Measurements from ENCODE around the gene SPATS2.
A peak's percentile ranks its signal among the peaks of the same experiment; 100 is the strongest.

Gene SPATS2

DNA sequence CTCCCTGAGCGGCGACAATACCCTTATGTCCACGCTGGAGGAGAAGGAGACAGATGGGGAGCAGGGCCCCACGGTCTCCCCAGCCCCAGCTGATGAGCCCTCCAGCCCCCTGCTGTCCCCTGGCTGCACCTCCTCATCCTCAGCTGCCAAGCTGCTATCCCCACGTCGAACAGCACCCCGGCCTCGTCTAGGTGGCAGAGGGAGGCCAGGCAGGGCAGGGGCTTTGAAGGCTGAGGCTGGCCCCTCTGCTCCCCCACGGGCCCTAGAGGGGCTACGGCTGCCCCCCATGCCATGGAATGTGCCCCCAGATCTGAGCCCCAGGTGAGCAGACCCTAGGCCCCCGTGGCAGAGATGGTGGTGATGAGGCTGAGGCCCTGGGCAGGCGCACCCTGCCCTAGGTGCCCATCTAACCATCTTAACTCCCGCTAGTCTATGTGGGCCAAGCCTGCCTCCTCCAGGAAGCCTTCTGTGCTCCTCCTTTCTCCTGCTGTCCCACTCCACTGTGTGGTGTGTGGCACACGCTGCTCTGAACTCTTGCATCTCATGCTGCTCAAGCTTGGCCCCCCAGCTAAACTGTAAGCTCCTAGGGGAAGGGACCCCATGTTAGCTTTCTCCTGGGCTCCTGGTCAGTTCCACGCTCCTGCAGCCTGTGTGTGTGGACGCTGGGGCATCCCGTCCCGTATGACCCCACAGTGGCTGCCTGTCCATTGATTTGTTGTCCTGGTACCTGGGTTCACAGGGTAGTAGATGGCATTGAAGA is 188.5 kb downstream of the SPATS2 start:
- DNase-seq (ENCODE audit: low read depth in 3 of 3), result no peak

DNA sequence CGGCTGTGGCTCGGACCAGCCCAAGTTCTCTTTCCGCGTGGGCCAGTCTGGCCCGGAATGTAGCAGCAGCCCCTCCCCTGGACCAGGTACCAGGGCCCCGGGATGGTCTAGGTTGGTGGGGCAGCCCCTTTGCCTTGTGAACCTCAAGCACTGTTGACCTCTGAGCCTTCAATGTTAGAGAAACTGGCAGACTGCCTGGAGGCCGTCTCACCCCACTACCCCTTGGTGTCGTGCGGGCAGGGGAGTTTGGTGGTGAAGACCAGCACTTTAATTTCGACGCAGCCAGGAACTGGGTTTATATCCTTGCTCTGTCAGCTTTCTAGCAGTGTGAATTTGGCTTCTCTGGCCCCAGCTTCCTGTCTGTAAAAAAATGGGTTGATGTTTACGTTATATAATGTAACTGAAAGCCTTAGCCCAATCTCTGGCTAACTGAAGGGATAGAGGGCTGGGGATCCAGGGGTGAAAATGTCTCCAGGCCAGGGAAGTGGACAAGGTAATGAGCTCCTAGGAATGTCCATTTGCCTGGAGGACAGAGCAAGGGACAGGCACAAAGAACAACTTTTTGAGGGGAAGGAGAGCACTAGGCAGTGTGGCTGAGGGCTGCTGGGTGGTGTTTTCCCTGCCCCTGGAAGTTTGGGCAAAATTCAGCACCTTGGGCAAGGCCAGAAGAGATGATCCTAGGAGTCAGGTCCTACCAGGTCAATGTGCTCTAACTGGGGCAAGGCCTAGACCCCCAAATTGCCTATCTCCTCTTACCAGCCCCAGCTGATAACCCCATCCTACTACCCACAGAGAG is 189.3 kb downstream of the SPATS2 start:
- DNase-seq (ENCODE audit: low read depth in 3 of 3), result no peak

- no peak for DNase-seq (ENCODE audit: low read depth in 3 of 3)
Observed at GRCh38 chr12:49557187-49557916, 190.1 kb downstream of the SPATS2 start.

GRCh38 chr12:49557917-49558215 is 190.6 kb downstream of the SPATS2 start:
- DNase-seq (ENCODE audit: low read depth in 3 of 3), result no peak

GRCh38 chr12:49558526-49558925 is 191.3 kb downstream of the SPATS2 start:
- DNase-seq (ENCODE audit: low read depth in 3 of 3), result no peak

DNA sequence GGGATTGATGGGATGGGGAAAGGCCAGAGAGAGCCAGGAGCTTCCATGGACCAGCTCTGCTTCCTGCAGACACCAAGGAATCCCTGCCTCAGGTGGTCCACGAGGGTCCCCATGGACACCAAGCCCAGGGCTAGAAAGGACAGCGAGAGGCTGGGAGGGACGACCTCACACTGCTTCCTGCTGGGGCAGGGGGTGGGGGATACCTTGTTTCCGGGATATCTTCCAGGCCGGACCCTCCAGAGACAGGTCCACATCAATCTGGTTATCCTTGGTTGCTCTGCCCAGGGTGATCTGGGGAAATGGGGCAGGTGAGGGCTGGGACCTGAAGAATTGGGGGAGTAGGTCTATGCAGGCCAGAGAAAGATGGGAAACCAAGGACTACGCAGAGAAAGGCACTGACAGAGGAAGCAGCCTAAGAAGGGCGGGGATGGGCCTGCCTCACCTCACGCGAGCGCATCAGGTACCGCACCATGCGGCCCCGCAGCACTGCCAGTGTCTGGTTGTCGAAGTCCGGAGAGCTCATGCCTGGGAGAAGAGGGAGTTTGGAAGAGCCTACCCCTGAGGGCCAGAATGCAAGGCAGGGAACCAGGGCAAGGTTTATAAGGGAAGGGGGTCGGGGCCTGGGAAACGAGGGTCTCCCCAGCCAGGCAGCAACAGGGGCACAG is 191.9 kb downstream of the SPATS2 start:
- no peak for DNase-seq (ENCODE audit: low read depth in 3 of 3)

DNA sequence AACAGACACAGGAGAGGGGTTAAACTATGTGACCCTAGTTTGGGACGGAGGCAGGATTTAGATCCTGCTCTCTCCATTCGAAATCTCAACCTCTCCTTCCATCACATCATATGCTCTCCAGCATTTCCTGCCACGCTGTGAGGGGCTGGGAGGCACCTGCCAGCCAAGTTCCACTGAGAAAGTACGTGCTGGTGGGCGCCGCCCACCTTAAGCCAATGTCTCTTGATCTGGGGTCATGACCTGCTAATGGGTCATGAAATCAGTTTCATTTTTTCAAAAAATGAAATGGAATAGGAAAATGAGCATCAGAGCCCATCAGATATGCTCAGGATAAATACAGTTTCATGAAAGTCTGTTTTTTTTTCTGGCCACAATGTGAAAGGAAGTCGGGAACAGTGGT is 193.4 kb downstream of the SPATS2 start:
- no peak for DNase-seq (ENCODE audit: low read depth in 3 of 3)

- DNase-seq (ENCODE audit: low read depth in 3 of 3), result no peak
Observed at GRCh38 chr12:49562233-49562632, 195.0 kb downstream of the SPATS2 start.

- no peak for DNase-seq (ENCODE audit: low read depth in 3 of 3)
Observed at GRCh38 chr12:49562831-49563230, 195.6 kb downstream of the SPATS2 start.

DNA sequence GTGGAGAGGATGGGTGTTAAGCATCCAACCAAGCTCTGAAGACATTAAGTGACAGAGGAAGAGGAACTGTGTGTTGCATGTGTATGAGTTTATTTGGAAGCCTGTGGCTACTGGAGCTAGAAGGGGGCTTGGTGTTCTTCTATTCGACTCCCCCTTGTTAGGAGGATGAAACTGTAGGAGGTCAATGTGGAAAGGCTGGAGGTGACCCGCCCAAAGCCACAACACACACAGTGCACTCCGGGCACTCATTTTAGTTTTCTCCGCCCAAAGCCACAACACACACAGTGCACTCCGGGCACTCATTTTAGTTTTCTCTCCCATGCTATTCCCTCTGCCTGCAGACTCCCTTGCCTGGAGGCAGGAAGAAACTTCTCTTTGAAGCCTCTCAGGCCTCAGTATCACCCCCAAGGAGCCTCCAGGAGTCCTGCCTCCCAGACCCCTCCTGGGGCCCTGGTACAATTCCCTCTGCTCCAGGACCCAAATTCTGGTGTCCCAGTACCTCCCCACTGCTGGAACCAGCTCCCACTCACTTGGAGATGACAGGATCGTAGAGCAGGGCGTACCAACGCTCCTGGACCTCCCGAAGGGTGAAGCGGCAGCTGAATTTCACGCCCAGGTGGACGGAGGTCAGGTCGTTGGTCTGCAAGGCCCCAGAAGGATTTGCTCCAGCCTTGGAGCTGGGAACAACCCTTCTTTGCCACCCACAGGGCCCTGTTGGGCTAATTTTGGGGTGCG is 196.9 kb downstream of the SPATS2 start:
- DNase-seq (ENCODE audit: low read depth in 3 of 3), result no peak

- DNase-seq (ENCODE audit: low read depth in 3 of 3), result no peak
Observed at GRCh38 chr12:49564686-49565405, 197.6 kb downstream of the SPATS2 start.

DNA sequence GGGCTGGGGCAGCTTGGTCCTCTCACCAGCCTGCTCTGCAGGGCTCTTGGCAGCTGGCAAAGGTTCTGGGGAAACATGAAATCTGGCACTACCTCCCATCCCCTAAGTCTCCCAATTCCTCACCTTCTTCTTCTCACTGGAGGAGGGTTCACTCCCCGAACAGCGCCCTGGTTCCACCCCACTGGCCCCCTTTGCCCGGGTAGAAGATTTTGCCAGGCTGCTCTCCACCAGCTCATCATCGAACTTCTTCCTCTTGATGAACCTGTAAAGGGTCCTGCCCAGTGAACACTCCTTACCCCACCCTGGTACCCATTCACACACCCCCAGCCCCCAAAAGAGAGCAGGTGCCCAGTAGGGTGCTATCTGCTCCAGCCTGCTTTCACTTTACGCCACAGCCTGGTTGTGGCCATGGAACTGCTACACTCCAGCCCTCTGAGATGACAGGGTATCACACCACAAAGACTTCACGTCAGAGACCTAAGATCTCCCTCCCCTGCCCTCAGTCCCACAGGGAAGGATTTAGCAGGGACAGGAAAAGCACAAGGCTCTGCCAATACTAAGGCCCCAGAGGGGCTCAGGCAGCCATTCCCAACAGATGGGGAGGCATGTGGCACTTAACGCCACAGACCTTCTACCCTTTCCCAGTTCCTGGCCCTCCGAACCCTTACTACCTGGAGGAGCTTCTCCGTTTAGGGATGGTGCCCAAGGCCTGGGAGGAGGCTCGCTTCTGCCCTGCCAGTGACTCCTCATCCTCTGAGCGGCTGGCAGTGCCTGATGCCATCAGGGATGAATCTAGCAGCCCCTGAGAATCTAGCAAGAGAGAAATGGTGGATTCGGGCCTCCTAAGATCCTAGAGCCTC is 198.4 kb downstream of the SPATS2 start:
- no peak for DNase-seq (ENCODE audit: low read depth in 3 of 3)

DNA sequence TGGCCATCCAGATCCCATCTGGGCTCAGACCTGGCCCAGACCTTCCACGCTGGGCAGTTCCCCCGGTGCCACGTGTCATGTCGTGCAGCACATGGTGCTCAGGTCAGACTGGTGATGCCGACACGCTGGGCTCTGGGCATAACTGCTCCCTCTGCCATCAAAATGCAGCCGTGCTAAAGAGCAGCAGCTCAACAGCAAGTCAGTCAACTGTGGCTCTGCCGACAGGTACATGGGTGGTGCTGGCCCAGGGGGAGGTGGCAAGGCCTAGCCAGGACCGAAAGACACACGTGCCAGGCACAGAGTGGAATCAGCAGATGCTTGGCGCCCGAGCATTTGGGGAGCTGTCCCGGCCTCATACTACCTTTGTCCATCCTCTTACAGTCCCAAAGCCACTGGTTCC is 199.1 kb downstream of the SPATS2 start:
- no peak for DNase-seq (ENCODE audit: low read depth in 3 of 3)

GRCh38 chr12:49567302-49567610 is 200.0 kb downstream of the SPATS2 start:
- DNase-seq (ENCODE audit: low read depth in 3 of 3), result no peak

DNA sequence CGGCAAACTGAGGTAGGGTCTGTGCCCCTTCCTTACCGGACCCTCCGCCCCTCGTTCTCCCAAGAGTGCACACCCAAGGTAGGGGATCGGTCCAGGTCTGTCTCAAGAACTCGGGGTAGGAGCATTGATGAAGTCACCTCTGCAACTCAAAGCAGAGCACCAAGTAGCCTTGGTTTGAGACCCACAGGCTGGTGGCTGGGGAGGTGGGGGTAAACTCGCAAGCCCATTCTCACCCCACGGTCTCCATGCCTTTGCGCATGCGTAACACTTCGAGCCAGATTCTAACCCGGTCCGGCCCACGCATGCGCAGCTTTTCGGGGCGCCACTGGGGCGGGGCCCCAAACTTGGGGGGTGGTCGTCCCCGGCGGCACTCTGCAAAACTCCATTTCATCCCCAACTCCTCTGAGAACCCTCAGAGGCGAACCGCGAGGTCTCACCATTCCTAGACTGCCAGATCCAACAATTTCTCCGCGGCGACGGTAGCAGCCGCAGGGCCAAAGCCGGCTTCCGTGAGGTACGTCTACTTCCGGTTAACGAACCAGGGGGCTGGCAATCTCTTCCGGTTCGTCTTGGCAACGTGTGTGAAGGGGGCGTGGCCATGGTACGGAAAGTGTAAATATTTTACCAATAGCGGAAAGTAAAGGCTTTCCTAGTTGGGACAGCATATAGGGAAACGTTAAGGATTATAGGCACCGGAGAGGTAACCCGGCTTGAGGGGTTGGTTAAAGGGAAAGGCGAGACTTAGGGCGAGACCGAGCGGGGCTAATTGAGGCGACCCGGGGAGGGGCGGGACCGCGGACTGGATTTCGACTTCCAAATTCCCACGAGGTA is 200.6 kb downstream of the SPATS2 start, which contains the start of gene MCRS1:
Gene MCRS1, minus strand, starts transcription at position 532 of the 831 bp plus-strand sequence. CDS start 1,411 bp downstream, outside the sequence.
- DNase-seq (ENCODE audit: low read depth in 3 of 3), result peak; percentile 76 to 85 (median 78)

- no peak for DNase-seq (ENCODE audit: low read depth in 3 of 3)
Observed at GRCh38 chr12:49568442-49569162, 201.3 kb downstream of the SPATS2 start.
